ENCODE results near the gene RNF167.
A peak's percentile ranks its signal among the peaks of the same experiment; 100 is the strongest.

The RNF167 gene

DNA sequence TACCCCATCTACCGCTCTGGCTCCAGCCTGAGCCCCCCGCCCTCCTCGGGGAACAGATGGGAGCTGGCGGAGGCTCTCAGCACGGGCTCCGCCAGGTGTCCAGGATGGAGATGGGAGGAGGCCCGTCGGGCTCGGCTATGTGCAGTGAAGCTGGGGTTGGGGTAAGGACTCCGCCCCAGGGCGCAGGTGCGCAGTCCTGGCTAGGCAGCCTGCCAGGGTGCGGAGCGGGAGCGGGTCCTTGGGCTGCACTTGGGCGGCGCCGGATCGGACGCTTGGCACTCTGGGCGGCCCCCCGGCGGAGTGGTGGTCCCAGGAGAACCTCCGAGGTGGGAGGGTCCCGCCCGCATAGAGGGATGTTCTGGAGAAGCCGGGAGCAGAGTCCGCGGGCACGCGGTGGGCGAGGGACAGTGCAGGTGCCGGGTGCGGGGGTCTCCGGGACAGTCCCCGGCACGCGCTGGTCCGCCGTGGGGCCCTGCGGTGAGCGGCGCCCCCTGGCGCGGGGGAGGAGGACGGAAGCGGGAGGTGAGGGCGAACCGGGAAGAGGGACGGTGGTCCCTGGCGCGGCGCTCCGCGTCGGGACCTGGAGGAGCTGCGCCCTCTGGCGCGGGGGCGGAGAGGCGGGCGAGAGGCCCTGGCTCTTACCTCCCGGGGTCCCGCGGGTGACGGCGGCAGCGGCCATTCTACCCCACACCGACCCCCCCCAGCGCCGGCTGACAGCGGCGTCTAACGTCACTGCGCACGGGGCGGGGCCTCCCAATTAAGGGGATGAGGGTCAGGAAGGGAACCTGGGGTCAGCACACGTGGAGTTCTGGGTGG is 47.1 kb downstream of the RNF167 start, which contains the start of gene CAMTA2:
Gene CAMTA2, minus strand, starts transcription at position 725 of the 816 bp plus-strand sequence. CDS start 1,453 bp downstream, outside the sequence.
- Histone ChIP-seq H3K79me2 (ENCODE audit: low read length) (peaks cover 18% of the 10 kb centered on the region), H3K4me1 (ENCODE audit: low read length) (peaks cover 18% of the 10 kb centered on the region), H3K4me2 (ENCODE audit: low read length) (peak within 1 kb of the TSS; percentile 98), H3K27ac (ENCODE audit: low read length) (peak within 1 kb of the TSS; percentile 55), H3K36me3 (replicated peaks; ENCODE audit: low read depth, low read length) (no peaks in the 10 kb centered on the region), H3K4me3 (ENCODE audit: low read length) (peak within 1 kb of the TSS; percentile 89), H4K20me1 (ENCODE audit: insufficient read depth, low read length) (no peaks in the 10 kb centered on the region), H3K9ac (ENCODE audit: low read length) (peak within 1 kb of the TSS; percentile 87), H3K9me3 (ENCODE audit: insufficient read depth, low read length) (no peaks in the 10 kb centered on the region), H3K27me3 (ENCODE audit: low read depth, low read length) (no peaks in the 10 kb centered on the region), H2AFZ (ENCODE audit: low read depth, low read length) (peak within 1 kb of the TSS; percentile 76)
- TF ChIP-seq EZH2phosphoT487 (IDR thresholded peaks at IDR 0.05; ENCODE audit: low read depth) = no peak
- TF ChIP-seq, protein P1, sequence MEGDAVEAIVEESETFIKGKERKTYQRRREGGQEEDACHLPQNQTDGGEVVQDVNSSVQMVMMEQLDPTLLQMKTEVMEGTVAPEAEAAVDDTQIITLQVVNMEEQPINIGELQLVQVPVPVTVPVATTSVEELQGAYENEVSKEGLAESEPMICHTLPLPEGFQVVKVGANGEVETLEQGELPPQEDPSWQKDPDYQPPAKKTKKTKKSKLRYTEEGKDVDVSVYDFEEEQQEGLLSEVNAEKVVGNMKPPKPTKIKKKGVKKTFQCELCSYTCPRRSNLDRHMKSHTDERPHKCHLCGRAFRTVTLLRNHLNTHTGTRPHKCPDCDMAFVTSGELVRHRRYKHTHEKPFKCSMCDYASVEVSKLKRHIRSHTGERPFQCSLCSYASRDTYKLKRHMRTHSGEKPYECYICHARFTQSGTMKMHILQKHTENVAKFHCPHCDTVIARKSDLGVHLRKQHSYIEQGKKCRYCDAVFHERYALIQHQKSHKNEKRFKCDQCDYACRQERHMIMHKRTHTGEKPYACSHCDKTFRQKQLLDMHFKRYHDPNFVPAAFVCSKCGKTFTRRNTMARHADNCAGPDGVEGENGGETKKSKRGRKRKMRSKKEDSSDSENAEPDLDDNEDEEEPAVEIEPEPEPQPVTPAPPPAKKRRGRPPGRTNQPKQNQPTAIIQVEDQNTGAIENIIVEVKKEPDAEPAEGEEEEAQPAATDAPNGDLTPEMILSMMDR (IDR thresholded peaks at IDR 0.05; ENCODE audit: low read depth, low read length) = peak; percentile 71

DNA sequence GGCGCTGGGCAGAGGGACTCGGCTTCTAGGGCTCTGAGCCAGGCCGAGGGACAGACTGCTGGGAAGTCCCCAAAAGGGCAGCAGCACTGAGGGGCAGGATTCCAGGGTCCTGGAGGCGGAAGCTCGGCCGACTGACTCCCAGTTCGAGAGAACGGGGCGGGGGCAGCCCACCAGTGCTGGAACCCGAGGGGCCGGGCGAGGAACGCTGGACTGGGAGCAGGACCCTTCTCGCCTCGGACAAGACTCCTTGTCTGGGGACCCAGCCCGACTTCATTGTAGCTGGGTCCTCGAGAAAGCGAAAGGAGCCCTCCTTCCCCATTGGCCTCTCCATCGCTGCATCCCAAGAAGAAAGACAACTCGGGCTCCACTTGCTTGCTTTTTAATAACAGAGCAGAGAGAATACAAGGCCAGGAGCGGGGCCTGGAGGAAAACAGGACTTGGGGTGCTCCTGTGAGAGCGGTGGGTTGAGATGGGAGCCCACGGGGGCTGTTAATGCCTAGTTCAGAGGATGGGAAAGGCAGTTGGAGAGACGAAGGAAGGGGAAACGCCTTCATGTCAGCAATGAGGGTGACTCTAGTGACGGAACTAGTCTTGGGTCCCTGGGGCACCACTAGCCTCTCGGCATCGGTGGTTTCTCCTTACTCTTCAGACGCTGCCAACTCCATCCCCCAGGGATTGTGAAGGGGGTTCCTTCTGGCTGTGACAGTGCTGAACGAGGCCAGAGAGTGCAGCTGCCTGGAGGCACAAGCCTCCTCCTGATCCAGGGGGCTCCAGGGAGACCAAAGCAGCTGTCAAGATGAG is 47.9 kb downstream of the RNF167 start:
- Histone ChIP-seq H3K36me3 (replicated peaks; ENCODE audit: low read depth, low read length) (no peaks in the 10 kb centered on the region), H3K9me3 (ENCODE audit: insufficient read depth, low read length) (no peaks in the 10 kb centered on the region), H3K4me2 (ENCODE audit: low read length) (peak overlapping the region; percentile 98), H3K27ac (ENCODE audit: low read length) (peak overlapping the region; percentile 55), H3K79me2 (ENCODE audit: low read length) (peaks cover 18% of the 10 kb centered on the region), H3K27me3 (ENCODE audit: low read depth, low read length) (no peaks in the 10 kb centered on the region), H3K4me3 (ENCODE audit: low read length) (peak overlapping the region; percentile 89), H3K4me1 (ENCODE audit: low read length) (peaks cover 15% of the 10 kb centered on the region), H2AFZ (ENCODE audit: low read depth, low read length) (peak overlapping the region; percentile 76; the same call in 1 of the 2 replicates), H4K20me1 (ENCODE audit: insufficient read depth, low read length) (no peaks in the 10 kb centered on the region), H3K9ac (ENCODE audit: low read length) (peak overlapping the region; percentile 87)
- no peak for TF ChIP-seq EZH2phosphoT487 (IDR thresholded peaks at IDR 0.05; ENCODE audit: low read depth)
- TF ChIP-seq, protein P1 (IDR thresholded peaks at IDR 0.05; ENCODE audit: low read depth, low read length) = no peak

DNA sequence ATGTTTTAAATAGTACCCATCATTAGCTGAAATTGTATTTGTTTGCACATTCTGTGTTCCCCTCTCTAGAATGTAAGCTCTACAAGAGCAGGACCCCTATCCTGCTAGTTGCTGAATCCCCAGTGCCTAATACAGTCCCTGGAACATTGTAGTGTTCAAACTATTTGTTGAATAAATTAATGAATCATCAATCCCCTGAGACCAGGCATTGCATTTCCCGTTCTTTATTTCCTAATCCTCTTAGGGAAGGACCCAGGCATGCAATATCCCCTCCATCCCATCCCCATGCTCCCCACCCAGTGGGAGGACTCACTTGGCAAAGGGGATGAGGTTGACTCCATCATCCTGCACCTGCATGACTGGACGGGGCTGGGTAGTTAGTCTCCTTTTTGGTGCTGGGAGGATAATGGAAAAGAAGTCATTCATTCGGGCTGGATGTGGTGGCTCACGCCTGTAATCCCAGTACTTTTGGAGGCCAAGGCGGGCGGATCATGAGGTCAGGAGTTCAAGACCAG is 54.1 kb downstream of the RNF167 start:
- Histone ChIP-seq H3K4me2 (ENCODE audit: low read length) (no peak overlapping the region), H3K27ac (ENCODE audit: low read length) (no peak overlapping the region), H3K9me3 (ENCODE audit: insufficient read depth, low read length) (no peaks in the 10 kb centered on the region), H2AFZ (ENCODE audit: low read depth, low read length) (no peak overlapping the region), H3K9ac (ENCODE audit: low read length) (no peak overlapping the region), H4K20me1 (ENCODE audit: insufficient read depth, low read length) (no peaks in the 10 kb centered on the region), H3K79me2 (ENCODE audit: low read length) (peaks cover 13% of the 10 kb centered on the region), H3K27me3 (ENCODE audit: low read depth, low read length) (no peaks in the 10 kb centered on the region), H3K4me3 (ENCODE audit: low read length) (no peak overlapping the region), H3K4me1 (ENCODE audit: low read length) (0 out of 2 replicates have a peak, but pooled peaks cover 5% of the 10 kb centered on the region), H3K36me3 (replicated peaks; ENCODE audit: low read depth, low read length) (no peaks in the 10 kb centered on the region)
- TF ChIP-seq, protein P1 (IDR thresholded peaks at IDR 0.05; ENCODE audit: low read depth, low read length) = no peak
- TF ChIP-seq EZH2phosphoT487 (IDR thresholded peaks at IDR 0.05; ENCODE audit: low read depth) = no peak
